H1 (cell line): ENCODE results near the gene CHRNA1. TPM values are rescaled to one million over a fixed set of nuclear protein-coding genes. Genes with fewer than 3 reads are reported as not detected.

Experiments used
- CTCF ChIA-PET: fragments of 300-600 bp; sonication (Branson Sonifier 250); formaldehyde crosslinking; loops from one replicate; lab custom pipeline; 2021; ENCODE audit not compliant: partially characterized antibody; lab: Charles Lee
- POLR2A ChIA-PET: fragments of 300-600 bp; sonication (Branson Sonifier 250); formaldehyde crosslinking; loops from one replicate; lab custom pipeline; 2021; ENCODE audit warnings: inconsistent platforms; ENCODE audit not compliant: partially characterized antibody; lab: Charles Lee
- DNase-seq, 2 experiments: peaks; one replicate each; pipeline versions ENCODE4 v3.0.0 to v3.0.0-alpha.2; 2010 to 2022; ENCODE audit warnings: low spot score in 2 of 2, low read depth in 1 of 2, mixed read lengths in 1 of 2
- FAIRE-seq: peaks from 2 replicates; lab custom pipeline; 2011; peaks lifted over from hg19 to GRCh38; lab: Jason Lieb, UNC
- H2AFZ ChIP-seq: 2 replicates; pipeline ENCODE4 v1.8.1; 2012; ENCODE audit warnings: low read length, inconsistent platforms
- H2AK5ac ChIP-seq: 2 replicates; pipeline ENCODE4 v1.6.1; 2013; ENCODE audit warnings: low read depth, low read length
- H2BK120ac ChIP-seq: replicated peaks from 2 replicates; pipeline ENCODE3; 2013; ENCODE audit warnings: low read depth, low read length, inconsistent platforms
- H2BK12ac ChIP-seq: 2 replicates; pipeline ENCODE4 v1.6.1; 2013; ENCODE audit warnings: low read depth, low read length
- H2BK15ac ChIP-seq: 2 replicates; pipeline ENCODE4 v1.6.1; 2013; ENCODE audit warnings: low read length
- H2BK20ac ChIP-seq: 2 replicates; pipeline ENCODE4 v1.6.1; 2013; ENCODE audit warnings: low read length
- H2BK5ac ChIP-seq: 2 replicates; pipeline ENCODE4 v1.6.1; 2013; ENCODE audit warnings: low read depth, low read length
- H3K14ac ChIP-seq: 2 replicates; pipeline ENCODE4 v1.6.1; 2013; ENCODE audit warnings: inconsistent platforms; ENCODE audit not compliant: insufficient read length
- H3K18ac ChIP-seq: 2 replicates; pipeline ENCODE4 v1.6.1; 2013; ENCODE audit warnings: low read length; ENCODE audit errors: extremely low read depth
- H3K23ac ChIP-seq: 2 replicates; pipeline ENCODE4 v1.6.1; 2013; ENCODE audit warnings: inconsistent platforms; ENCODE audit not compliant: insufficient read length
- H3K23me2 ChIP-seq: 2 replicates; pipeline ENCODE4 v1.6.1; 2013; ENCODE audit warnings: low read depth, low read length
- H3K27ac ChIP-seq: 2 replicates; pipeline ENCODE4 v1.6.1; 2011; ENCODE audit warnings: low read depth, low read length, inconsistent platforms
- H3K27me3 ChIP-seq, 4 experiments: replicated peaks in 1 of 4; 1 replicate in 1 of 4; 2 replicates in 3 of 4; pipeline versions ENCODE4 v1.6.1 to v1.8.1; 2011 to 2013; ENCODE audit warnings: low read length in 3 of 4, mild to moderate bottlenecking in 3 of 4, inconsistent platforms in 2 of 4, mixed read lengths in 2 of 4, moderate library complexity in 1 of 4; ENCODE audit not compliant: control insufficient read depth in 3 of 4, insufficient read depth in 3 of 4; ENCODE audit errors: extremely low read depth in 1 of 4
- H3K36me3 ChIP-seq, 4 experiments: 2 replicates each; pipeline versions ENCODE4 v1.6.1 to v1.8.1; 2011 to 2013; ENCODE audit warnings: mild to moderate bottlenecking in 4 of 4, low read length in 3 of 4, moderate library complexity in 2 of 4, control low read depth in 1 of 4, inconsistent platforms in 1 of 4; ENCODE audit not compliant: insufficient read depth in 4 of 4, control insufficient read depth in 2 of 4
- H3K4ac ChIP-seq: replicated peaks from 2 replicates; pipeline ENCODE3; 2013; ENCODE audit warnings: low read length, low read depth, mixed read lengths, inconsistent platforms; ENCODE audit not compliant: insufficient read length
- H3K4me1 ChIP-seq, 4 experiments: replicated peaks in 1 of 4; 1 replicate in 1 of 4; 2 replicates in 3 of 4; pipeline versions ENCODE4 v1.6.1 to v1.8.1; 2011 to 2013; ENCODE audit warnings: low read length in 3 of 4, inconsistent platforms in 2 of 4, mixed read lengths in 1 of 4; ENCODE audit not compliant: insufficient read depth in 4 of 4, control insufficient read depth in 3 of 4
- H3K4me2 ChIP-seq, 2 experiments: 2 replicates each; pipeline versions ENCODE4 v1.6.1 to v1.8.1; 2011 to 2013; ENCODE audit warnings: low read depth in 2 of 2, low read length in 2 of 2, control low read depth in 1 of 2, inconsistent platforms in 1 of 2, mild to moderate bottlenecking in 1 of 2; ENCODE audit not compliant: insufficient read depth in 1 of 2
- H3K4me3 ChIP-seq, 4 experiments: fragments of 200-600, 300-600 bp in 1 of 4; sonication (generic), shearing (Covaris generic), sonication (Bioruptor Twin) in 1 of 4; 2 replicates each; pipeline versions ENCODE4 v1.5.1 to v1.8.1; 2011 to 2016; ENCODE audit warnings: low read length in 4 of 4, low read depth in 3 of 4, control low read depth in 2 of 4, inconsistent platforms in 2 of 4, mild to moderate bottlenecking in 2 of 4, mixed read lengths in 1 of 4, moderate library complexity in 1 of 4; ENCODE audit not compliant: insufficient read depth in 2 of 4; ENCODE audit errors: extremely low read depth in 1 of 4
- H3K56ac ChIP-seq: replicated peaks from 2 replicates; pipeline ENCODE3; 2013; ENCODE audit warnings: low read depth, mild to moderate bottlenecking, mixed read lengths, low read length, inconsistent platforms; ENCODE audit not compliant: insufficient read length
- H3K79me1 ChIP-seq: 2 replicates; pipeline ENCODE4 v1.6.1; 2013; ENCODE audit warnings: low read depth, low read length, control low read depth
- H3K79me2 ChIP-seq, 2 experiments: 2 replicates each; pipeline versions ENCODE4 v1.6.1 to v1.8.1; 2012 to 2013; ENCODE audit warnings: low read length in 2 of 2, mild to moderate bottlenecking in 2 of 2, inconsistent platforms in 1 of 2; ENCODE audit not compliant: insufficient read depth in 2 of 2, control insufficient read depth in 1 of 2
- H3K9ac ChIP-seq, 4 experiments: replicated peaks in 1 of 4; 1 replicate in 1 of 4; 2 replicates in 3 of 4; pipeline versions ENCODE4 v1.6.1 to v1.8.1; 2011 to 2013; ENCODE audit warnings: low read depth in 3 of 4, low read length in 3 of 4, control low read depth in 2 of 4, mild to moderate bottlenecking in 2 of 4, moderate library complexity in 2 of 4, inconsistent platforms in 1 of 4; ENCODE audit errors: extremely low read depth in 1 of 4
- H3K9me3 ChIP-seq, 2 experiments: 2 replicates each; pipeline versions ENCODE4 v1.6.1 to v1.8.1; 2012 to 2013; ENCODE audit warnings: mild to moderate bottlenecking in 2 of 2, moderate library complexity in 2 of 2, control low read depth in 1 of 2, inconsistent platforms in 1 of 2, low read depth in 1 of 2, low read length in 1 of 2, mixed read lengths in 1 of 2; ENCODE audit not compliant: insufficient read depth in 2 of 2
- H4K20me1 ChIP-seq, 2 experiments: replicated peaks in 1 of 2; 2 replicates each; pipeline versions ENCODE3 to v1.8.1; 2011 to 2013; ENCODE audit warnings: inconsistent platforms in 2 of 2, low read length in 2 of 2, mild to moderate bottlenecking in 1 of 2; ENCODE audit not compliant: insufficient read depth in 2 of 2, control insufficient read depth in 1 of 2
- H4K5ac ChIP-seq: 2 replicates; pipeline ENCODE4 v1.6.1; 2013; ENCODE audit warnings: low read length, low read depth, mixed read lengths, inconsistent platforms; ENCODE audit not compliant: insufficient read length
- H4K8ac ChIP-seq: 2 replicates; pipeline ENCODE4 v1.8.0; 2013; ENCODE audit warnings: mild to moderate bottlenecking, moderate library complexity, low read length, inconsistent platforms; ENCODE audit not compliant: insufficient read depth; ENCODE audit errors: extremely low read depth
- H4K91ac ChIP-seq: replicated peaks from 2 replicates; pipeline ENCODE3; 2013; ENCODE audit warnings: low read length, mixed read lengths, inconsistent platforms; ENCODE audit not compliant: insufficient read length
- ATF2 ChIP-seq: IDR thresholded peaks from 2 replicates; pipeline ENCODE4 v1.6.1; 2012; ENCODE audit warnings: low read length, inconsistent platforms
- BACH1 ChIP-seq: IDR thresholded peaks from 2 replicates; pipeline ENCODE4 v1.6.1; 2012; ENCODE audit warnings: low read length, improper control_type of control experiment
- BCL11A ChIP-seq, 2 experiments: IDR thresholded peaks; one replicate each; pipeline ENCODE4 v1.6.1; 2011; ENCODE audit warnings: low read depth in 2 of 2, low read length in 2 of 2, mild to moderate bottlenecking in 2 of 2
- CBX5 ChIP-seq: fragments of 300-800, 300-1000 bp; sonication (generic); IDR thresholded peaks from 2 replicates; pipeline ENCODE4 v1.7.1; 2016; ENCODE audit warnings: antibody characterized with exemption, low read length, low read depth
- CBX8 ChIP-seq: fragments of 300-800, 300-1000 bp; sonication (generic); IDR thresholded peaks from 2 replicates; pipeline ENCODE4 v1.7.1; 2016; ENCODE audit warnings: low read depth, low read length, borderline replicate concordance
- CTCF ChIP-seq, 3 experiments: IDR thresholded peaks; 1 replicate in 2 of 3; 2 replicates in 1 of 3; pipeline versions ENCODE4 v1.5.1 to v1.6.1; 2011; ENCODE audit warnings: low read length in 3 of 3, mild to moderate bottlenecking in 3 of 3, inconsistent platforms in 2 of 3, low read depth in 1 of 3, moderate library complexity in 1 of 3; ENCODE audit not compliant: insufficient read depth in 1 of 3; ENCODE audit errors: control extremely low read depth in 1 of 3
- GABPA ChIP-seq: IDR thresholded peaks from 2 replicates; pipeline ENCODE4 v1.6.1; 2011; ENCODE audit warnings: mild to moderate bottlenecking, low read length, moderate library complexity, borderline replicate concordance; ENCODE audit not compliant: insufficient read depth
- TEAD4 ChIP-seq: IDR thresholded peaks from 2 replicates; pipeline ENCODE4 v1.6.1; 2012; ENCODE audit warnings: low read depth, low read length, inconsistent platforms, mixed read lengths
- YY1 ChIP-seq: IDR thresholded peaks from 2 replicates; pipeline ENCODE4 v1.6.1; 2011; ENCODE audit warnings: low read depth, mild to moderate bottlenecking, low read length
- WGBS, 2 experiments: shearing (Covaris generic) in 1 of 2; methylation state at CpG; one replicate each; pipeline versions ENCODE4 v1.1.6 to v1.1.7; 2013 to 2015; ENCODE audit warnings: low lambda C conversion rate in 2 of 2, mixed read lengths in 2 of 2, inconsistent platforms in 1 of 2, low coverage in 1 of 2, missing lambda C conversion rate in 1 of 2; ENCODE audit not compliant: insufficient replicate concordance in 2 of 2, insufficient coverage in 1 of 2, insufficient read length in 1 of 2; ENCODE audit errors: extremely low coverage in 1 of 2, missing lambda C conversion rate in 1 of 2; 5-methylcytosine and 5-hydroxymethylcytosine counted together
- polyA plus RNA-seq, 7 experiments: library from polyadenylated mRNA; depleted of rRNA in 3 of 7; stranded (reverse) in 5 of 7; unstranded in 2 of 7; fragments of >200 nt in 5 of 7; fragments of 200-250 nt in 2 of 7; gene quantifications; 1 replicate in 5 of 7; 2 replicates in 1 of 7; 4 replicates in 1 of 7; pipeline versions ENCODE4 v1.2.1 to v1.2.3, GENCODE V29; 2011 to 2013; ENCODE audit warnings: missing spikeins in 2 of 7, mixed read lengths in 2 of 7
- total RNA-seq: library from RNA; stranded (reverse); fragmentation: NEBNext Ultra II Directional; extraction: Animal tissue kit (Norgen Biotek cat#: 25700); gene quantifications from 2 replicates; pipeline ENCODE4 v1.2.1, GENCODE V29; 2021
- TF ChIP-seq, protein P1 (sequence below): IDR thresholded peaks from 2 replicates; pipeline ENCODE4 v1.6.1; 2012; ENCODE audit warnings: inconsistent platforms

The CHRNA1 gene
- total and polyA plus RNA-seq, 2 of the 8 experiments (the other 6 are each of a cell fraction or from before 2014, with no cell fraction given): 0.11 to 0.15 TPM

GRCh38 chr2:174756743-174757142 lies 7.5 kb downstream of the CHRNA1 start:
- DNase-seq (no peak), FAIRE-seq (no peak)
- Histone ChIP-seq H4K91ac (no peak overlapping the region), H4K20me1 (no peaks in the 10 kb centered on the region), H3K27me3 (no peaks in the 10 kb centered on the region; a peak in 1 of 7 replicates), H3K18ac (no peak overlapping the region), H3K79me2 (no peaks in the 10 kb centered on the region), H2AK5ac (no peak overlapping the region), H3K23ac (no peak overlapping the region), H3K4me3 (no peak overlapping the region), H3K4me1 (no peaks in the 10 kb centered on the region), H3K4ac (no peak overlapping the region), H3K56ac (no peak overlapping the region), H3K9ac (no peak overlapping the region), H2BK20ac (no peak overlapping the region), H3K4me2 (no peak overlapping the region), H2BK5ac (no peak overlapping the region), H4K5ac (no peak overlapping the region), H3K14ac (no peak overlapping the region), H4K8ac (no peak overlapping the region), H3K9me3 (no peaks in the 10 kb centered on the region), H3K23me2 (no peaks in the 10 kb centered on the region), H3K79me1 (no peaks in the 10 kb centered on the region), H2AFZ (no peak overlapping the region), H3K27ac (no peak overlapping the region), H2BK120ac (no peak overlapping the region), H3K36me3 (no peaks in the 10 kb centered on the region), H2BK15ac (no peak overlapping the region), H2BK12ac (0 out of 2 replicates have a peak overlapping the region, but pooled peaks have one; percentile 19)
- CTCF ChIA-PET: interaction anchor here (1.4 kb wide), 1 partner anchor 15 kb away, joined by 6 read pairs; no protein-coding TSS in a partner anchor
- 91% methylated on average over 10 of the region's 10 CpGs; no CpG with 5 or more reads in 1 of the 2 experiments for WGBS, 2 experiments
- POLR2A ChIA-PET: no interaction called here
- TF ChIP-seq BCL11A (IDR thresholded peaks at IDR 0.05; ENCODE audit: low read depth in 2 of 2, low read length in 2 of 2) (no peak), GABPA (no peak), BACH1 (no peak), CBX8 (no peak), ATF2 (no peak), CTCF (IDR thresholded peaks at IDR 0.05; ENCODE audit: control extremely low read depth in 1 of 3, insufficient read depth in 1 of 3, low read depth in 1 of 3, low read length in 3 of 3) (no peak), YY1 (no peak), TEAD4 (no peak), CBX5 (no peak)
- TF ChIP-seq, protein P1, sequence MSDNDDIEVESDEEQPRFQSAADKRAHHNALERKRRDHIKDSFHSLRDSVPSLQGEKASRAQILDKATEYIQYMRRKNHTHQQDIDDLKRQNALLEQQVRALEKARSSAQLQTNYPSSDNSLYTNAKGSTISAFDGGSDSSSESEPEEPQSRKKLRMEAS: no peak
